Naive thymus-derived CD8-positive, alpha-beta T cell (primary cell): ENCODE data around the gene EPS8L2. TPM values are rescaled to one million over a fixed set of nuclear protein-coding genes. Genes with fewer than 3 reads are reported as not detected.
"Not testable (repeated sequence)": the region's sequence is repeated elsewhere in the genome, so short reads cannot be mapped to it uniquely, and the experiment has no call there.

ENCODE experiments used
- ATAC-seq, 2 donors: fragments of 150-1000 bp; cut with Tn5 transposase in 1 of 2; sonication (Bioruptor Pico), chemical (Tn5 transposase) in 1 of 2; 1 replicate in 1 of 2; 2 replicates in 1 of 2; pipeline ENCODE4 v1.10.0; 2021; ENCODE audit warnings: mild to moderate bottlenecking in 2 of 2, moderate library complexity in 2 of 2
- POLR2A ChIA-PET: fragments of 350-600 bp; sonication (Branson Sonifier 250); formaldehyde crosslinking; loops from one replicate; lab custom pipeline; 2021; ENCODE audit warnings: antibody characterized with exemption; lab: Charles Lee
- DNase-seq, 10 donors: peaks; one replicate each; pipeline versions ENCODE4 v3.0.0 to v3.0.0-alpha.2; 2020 to 2022
- H3K27ac Mint-ChIP-seq, 10 donors: one replicate each; pipeline ENCODE4 v1.8.0; 2020 to 2022; ENCODE audit warnings: mild to moderate bottlenecking in 10 of 10, mixed read lengths in 10 of 10, moderate library complexity in 4 of 10, inconsistent platforms in 1 of 10
- H3K27me3 Mint-ChIP-seq, 5 donors: one replicate each; pipeline ENCODE4 v1.8.0; 2021 to 2022; ENCODE audit warnings: mixed read lengths in 5 of 5
- H3K36me3 Mint-ChIP-seq, 3 donors: one replicate each; pipeline ENCODE4 v1.8.0; 2020 to 2022; ENCODE audit warnings: mixed read lengths in 3 of 3, mild to moderate bottlenecking in 2 of 3, inconsistent platforms in 1 of 3
- H3K4me1 Mint-ChIP-seq, 4 donors: one replicate each; pipeline ENCODE4 v1.8.0; 2021 to 2022; ENCODE audit warnings: mixed read lengths in 4 of 4
- H3K4me3 Mint-ChIP-seq, 10 donors: one replicate each; pipeline ENCODE4 v1.8.0; 2020 to 2022; ENCODE audit warnings: mild to moderate bottlenecking in 10 of 10, mixed read lengths in 10 of 10, moderate library complexity in 6 of 10, inconsistent platforms in 1 of 10
- H3K9me3 Mint-ChIP-seq, 9 donors: one replicate each; pipeline ENCODE4 v1.8.0; 2020 to 2022; ENCODE audit warnings: mixed read lengths in 9 of 9, mild to moderate bottlenecking in 3 of 9, inconsistent platforms in 1 of 9, moderate library complexity in 1 of 9
- polyA plus RNA-seq, 3 donors: library from polyadenylated mRNA; unstranded; fragments of 300-500 nt; fragmentation: Illumina TruSeq; gene quantifications; one replicate each; pipeline ENCODE4 v1.2.3, GENCODE V29; 2021
- total RNA-seq, 8 experiments: library from RNA in 2 of 8; stranded (reverse) in 2 of 8; gene quantifications; one replicate each; pipeline ENCODE4 v1.2.3 and lab custom pipeline; 2021 to 2026

The EPS8L2 gene
- total and polyA plus RNA-seq, 5 experiments from 2014 or later = 8.2 to 20.4 (median 9.7) TPM

DNA sequence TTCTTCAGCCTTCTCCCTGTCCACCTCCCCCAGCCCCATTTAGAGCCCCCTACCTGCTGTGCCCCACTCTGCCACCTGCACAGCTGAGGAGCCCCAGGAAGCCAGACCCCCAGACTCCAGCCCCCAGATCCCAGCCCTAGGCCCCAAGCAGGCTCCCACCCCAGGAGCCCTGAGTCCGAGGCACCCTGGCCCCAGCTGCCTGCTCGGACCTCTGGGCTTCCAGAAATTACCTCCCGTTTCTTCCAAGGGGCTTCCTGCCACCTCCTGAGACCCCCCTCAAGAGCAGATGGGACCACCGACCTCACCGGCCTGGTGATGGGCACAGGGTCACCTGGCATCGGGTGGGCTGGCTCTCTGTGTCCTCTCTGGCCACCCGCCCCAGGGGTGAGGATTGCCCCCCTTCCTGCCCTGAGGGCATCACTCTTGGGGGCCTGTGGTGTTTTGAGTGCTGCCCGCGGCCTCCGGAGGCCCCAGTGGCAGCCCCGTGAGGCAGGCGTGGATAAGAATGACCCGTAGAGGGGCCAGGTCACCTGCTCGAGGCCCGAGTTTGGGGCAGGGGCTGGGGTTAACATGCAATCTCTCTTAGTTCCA lies 23.0 kb downstream of the EPS8L2 start:
- Mint-ChIP-seq H3K27ac (peak overlapping the region in 1 of 10 donors; percentile 49), H3K36me3 (no peaks in the 10 kb centered on the region), H3K27me3 (no peaks in the 10 kb centered on the region), H3K4me1 (peaks cover 2 to 12% (median 8%) of the 10 kb centered on the region in 4 donors), H3K9me3 (no peaks in the 10 kb centered on the region), H3K4me3 (no peak overlapping the region)
- DNase-seq (no peak), ATAC-seq (no peak)
- POLR2A ChIA-PET = interaction anchor here (10.3 kb wide), 1 partner anchor 34 kb away, joined by 109 read pairs; the partner anchor contains the start of genes DEAF1 and TMEM80

- Mint-ChIP-seq H3K27ac (peak overlapping the region in 2 of 10 donors; percentile 37 to 40), H3K4me1 (peaks cover 2 to 11% (median 7%) of the 10 kb centered on the region in 4 donors), H3K36me3 (no peaks in the 10 kb centered on the region), H3K4me3 (no peak overlapping the region), H3K9me3 (no peaks in the 10 kb centered on the region), H3K27me3 (no peaks in the 10 kb centered on the region)
- POLR2A ChIA-PET = no interaction called here
- no peak for DNase-seq
- no peak for ATAC-seq
Observed at GRCh38 chr11:729492-730074, 23.6 kb downstream of the EPS8L2 start.

GRCh38 chr11:733072-733471 lies 27.0 kb downstream of the EPS8L2 start:
- H3K4me1 Mint-ChIP-seq = peaks cover 8 to 14% (median 10%) of the 10 kb centered on the region in 4 donors
- no peaks in the 10 kb centered on the region for H3K27me3 Mint-ChIP-seq
- H3K4me3 Mint-ChIP-seq = no peak overlapping the region
- DNase-seq = no peak
- POLR2A ChIA-PET = interaction anchor here (0.7 kb wide), 1 partner anchor 11 kb away, joined by 3 read pairs; no protein-coding TSS in a partner anchor
- no peaks in the 10 kb centered on the region for H3K9me3 Mint-ChIP-seq
- H3K27ac Mint-ChIP-seq = no peak overlapping the region
- H3K36me3 Mint-ChIP-seq = no peaks in the 10 kb centered on the region
- ATAC-seq = no peak

DNA sequence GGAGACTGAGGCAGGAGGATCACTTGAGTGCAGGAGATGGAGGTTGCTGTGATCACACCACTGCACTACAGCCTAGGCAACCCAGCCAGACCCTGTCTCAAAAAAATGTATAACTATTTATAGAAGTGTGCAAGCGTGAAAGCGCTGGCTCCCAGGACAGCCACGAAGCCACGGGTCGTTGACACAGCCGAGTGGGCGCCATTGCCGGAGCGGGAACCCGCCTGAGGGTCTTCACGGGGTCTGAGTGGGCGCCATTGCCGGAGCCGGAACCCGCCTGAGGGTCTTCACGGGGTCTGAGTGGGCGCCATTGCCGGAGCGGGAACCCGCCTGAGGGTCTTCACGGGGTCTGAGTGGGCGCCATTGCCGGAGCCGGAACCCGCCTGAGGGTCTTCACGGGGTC lies 28.5 kb downstream of the EPS8L2 start:
- H3K36me3 Mint-ChIP-seq, H3K27ac Mint-ChIP-seq, H3K27me3 Mint-ChIP-seq, H3K9me3 Mint-ChIP-seq, DNase-seq, ATAC-seq, H3K4me3 Mint-ChIP-seq, POLR2A ChIA-PET: not testable (repeated sequence)
- peaks cover 8 to 15% (median 13%) of the 10 kb centered on the region in 4 donors for H3K4me1 Mint-ChIP-seq

DNA sequence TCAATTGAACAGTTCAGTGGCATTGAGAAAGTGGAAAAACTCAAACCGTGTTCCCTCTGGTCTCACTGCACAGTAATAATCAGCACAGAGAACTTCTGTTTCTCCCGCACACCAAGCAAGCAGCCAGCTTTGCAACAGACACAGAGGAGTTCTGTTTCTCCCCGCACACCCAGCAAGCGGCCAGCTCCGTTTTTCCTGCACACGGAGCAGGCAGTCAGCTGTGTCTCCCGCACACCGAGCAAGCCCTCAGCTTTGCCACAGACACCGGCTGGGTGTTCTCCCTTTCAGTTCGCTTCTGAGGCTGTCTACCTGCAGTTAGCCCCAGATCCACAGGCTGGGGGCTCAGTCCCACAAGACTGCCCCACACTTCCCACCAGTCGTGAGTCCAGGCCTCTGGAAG lies 31.3 kb downstream of the EPS8L2 start:
- H3K9me3 Mint-ChIP-seq = no peaks in the 10 kb centered on the region
- peak; percentile 59 to 65 for ATAC-seq
- peaks cover 0 to 5% (median 0%) of the 10 kb centered on the region in 5 donors for H3K27me3 Mint-ChIP-seq
- no peaks in the 10 kb centered on the region for H3K36me3 Mint-ChIP-seq
- no peak for DNase-seq
- H3K4me1 Mint-ChIP-seq = peaks cover 8 to 15% (median 13%) of the 10 kb centered on the region in 4 donors
- peak overlapping the region; percentile 65 to 84 (median 77) for H3K4me3 Mint-ChIP-seq
- H3K27ac Mint-ChIP-seq = peak overlapping the region in 8 of 10 donors; percentile 38 to 88 (median 80)
- POLR2A ChIA-PET = interaction anchor here (0.6 to 1.5 kb wide), 5 partner anchors 11 to 69 kb away, joined by 3 to 6 read pairs (median 3); no protein-coding TSS in a partner anchor

DNA sequence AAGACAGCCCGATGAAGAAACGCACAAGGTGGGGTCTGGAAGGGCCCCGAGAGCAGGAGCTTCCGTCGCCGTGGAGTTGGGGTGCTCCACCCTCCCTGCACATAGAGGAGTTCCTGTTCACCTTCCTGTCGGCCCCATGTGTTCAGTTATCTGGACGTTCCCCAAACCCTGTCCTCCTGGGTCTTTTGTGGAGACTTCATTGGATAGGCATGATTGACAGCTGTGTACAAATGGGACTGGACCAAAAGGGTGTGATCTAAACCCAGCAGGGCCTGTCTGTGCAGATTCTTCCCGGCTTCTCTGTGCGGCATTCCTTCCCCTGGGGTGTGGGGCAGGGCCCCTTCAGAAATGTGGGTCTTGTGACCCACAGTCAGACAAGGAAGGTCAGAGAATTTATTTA lies 31.9 kb downstream of the EPS8L2 start:
- peak overlapping the region in 9 of 10 donors; percentile 16 to 88 (median 78) for H3K27ac Mint-ChIP-seq
- POLR2A ChIA-PET = interaction anchor here (0.6 to 1.5 kb wide), 6 partner anchors 11 to 68 kb away, joined by 3 to 6 read pairs (median 3); no protein-coding TSS in a partner anchor
- peak overlapping the region; percentile 65 to 84 (median 77) for H3K4me3 Mint-ChIP-seq
- H3K36me3 Mint-ChIP-seq, H3K9me3 Mint-ChIP-seq, H3K27me3 Mint-ChIP-seq, DNase-seq: not testable (repeated sequence)
- peaks cover 8 to 15% (median 13%) of the 10 kb centered on the region in 4 donors for H3K4me1 Mint-ChIP-seq
- ATAC-seq = peak; percentile 78 to 84

DNA sequence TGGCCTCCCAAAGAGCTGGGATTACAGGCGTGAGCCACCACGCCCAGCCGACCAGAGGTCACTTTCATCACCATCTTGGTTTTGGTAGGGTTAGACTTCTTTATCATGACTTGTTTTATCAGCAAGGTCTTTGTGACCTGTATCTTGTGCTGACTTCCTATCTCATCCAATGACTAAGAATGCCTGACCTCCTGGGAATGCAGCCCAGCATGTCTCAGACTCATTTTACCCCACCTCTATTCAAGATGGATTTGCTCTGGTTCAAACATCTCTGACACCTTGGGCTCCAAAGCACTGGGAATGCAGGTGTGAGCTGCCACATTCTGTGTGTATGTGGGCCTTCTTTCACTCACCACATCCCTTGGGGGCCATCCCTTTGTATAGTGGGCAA lies 36.1 kb downstream of the EPS8L2 start:
- no peak overlapping the region for H3K27ac Mint-ChIP-seq
- H3K27me3 Mint-ChIP-seq = peaks cover 0 to 5% (median 0%) of the 10 kb centered on the region in 5 donors
- H3K9me3 Mint-ChIP-seq = no peaks in the 10 kb centered on the region
- POLR2A ChIA-PET = no interaction called here
- ATAC-seq (no peak), DNase-seq (no peak)
- H3K4me1 Mint-ChIP-seq = peaks cover 7 to 18% (median 15%) of the 10 kb centered on the region in 4 donors
- no peak overlapping the region for H3K4me3 Mint-ChIP-seq
- no peaks in the 10 kb centered on the region for H3K36me3 Mint-ChIP-seq

GRCh38 chr11:742571-743201 lies 36.7 kb downstream of the EPS8L2 start:
- H3K9me3 Mint-ChIP-seq = no peaks in the 10 kb centered on the region
- ATAC-seq (no peak), DNase-seq (no peak)
- no peaks in the 10 kb centered on the region for H3K36me3 Mint-ChIP-seq
- H3K4me3 Mint-ChIP-seq = no peak overlapping the region
- peaks cover 3 to 13% (median 10%) of the 10 kb centered on the region in 4 donors for H3K4me1 Mint-ChIP-seq
- H3K27ac Mint-ChIP-seq = no peak overlapping the region
- peaks cover 0 to 5% (median 0%) of the 10 kb centered on the region in 5 donors for H3K27me3 Mint-ChIP-seq
- POLR2A ChIA-PET = interaction anchor here (1.1 to 1.8 kb wide), 2 partner anchors 16 to 54 kb away, joined by 4 to 9 read pairs; no protein-coding TSS in a partner anchor

- Mint-ChIP-seq H3K36me3 (no peaks in the 10 kb centered on the region), H3K4me3 (peak overlapping the region in 5 of 10 donors; percentile 7 to 52 (median 26)), H3K4me1 (peaks cover 4 to 24% (median 21%) of the 10 kb centered on the region in 4 donors), H3K27ac (peak overlapping the region in 1 of 10 donors; percentile 24), H3K9me3 (no peaks in the 10 kb centered on the region), H3K27me3 (no peaks in the 10 kb centered on the region)
- ATAC-seq (no peak), DNase-seq (no peak)
- POLR2A ChIA-PET = interaction anchor here (0.7 to 3.7 kb wide), 2 partner anchors 19 to 186 kb away, joined by 3 to 18 read pairs; no protein-coding TSS in a partner anchor
Observed at GRCh38 chr11:745428-745827, 39.4 kb downstream of the EPS8L2 start.

- Mint-ChIP-seq H3K27ac (peak overlapping the region; percentile 15 to 89 (median 74)), H3K4me3 (peak overlapping the region; percentile 79 to 91 (median 86)), H3K4me1 (peaks cover 4 to 27% (median 22%) of the 10 kb centered on the region in 4 donors), H3K36me3 (no peaks in the 10 kb centered on the region), H3K9me3 (no peaks in the 10 kb centered on the region), H3K27me3 (no peaks in the 10 kb centered on the region)
- peak; percentile 43 to 66 for ATAC-seq
- POLR2A ChIA-PET = interaction anchor here (0.7 to 3.7 kb wide), 6 partner anchors 20 to 209 kb away, joined by 3 to 18 read pairs (median 6); partner anchors contain the start of genes LRRC56 and PIDD1
- DNase-seq = peak in 6 of 10 donors; percentile 12 to 46 (median 34)
Observed at GRCh38 chr11:746289-747157, 40.5 kb downstream of the EPS8L2 start.

DNA sequence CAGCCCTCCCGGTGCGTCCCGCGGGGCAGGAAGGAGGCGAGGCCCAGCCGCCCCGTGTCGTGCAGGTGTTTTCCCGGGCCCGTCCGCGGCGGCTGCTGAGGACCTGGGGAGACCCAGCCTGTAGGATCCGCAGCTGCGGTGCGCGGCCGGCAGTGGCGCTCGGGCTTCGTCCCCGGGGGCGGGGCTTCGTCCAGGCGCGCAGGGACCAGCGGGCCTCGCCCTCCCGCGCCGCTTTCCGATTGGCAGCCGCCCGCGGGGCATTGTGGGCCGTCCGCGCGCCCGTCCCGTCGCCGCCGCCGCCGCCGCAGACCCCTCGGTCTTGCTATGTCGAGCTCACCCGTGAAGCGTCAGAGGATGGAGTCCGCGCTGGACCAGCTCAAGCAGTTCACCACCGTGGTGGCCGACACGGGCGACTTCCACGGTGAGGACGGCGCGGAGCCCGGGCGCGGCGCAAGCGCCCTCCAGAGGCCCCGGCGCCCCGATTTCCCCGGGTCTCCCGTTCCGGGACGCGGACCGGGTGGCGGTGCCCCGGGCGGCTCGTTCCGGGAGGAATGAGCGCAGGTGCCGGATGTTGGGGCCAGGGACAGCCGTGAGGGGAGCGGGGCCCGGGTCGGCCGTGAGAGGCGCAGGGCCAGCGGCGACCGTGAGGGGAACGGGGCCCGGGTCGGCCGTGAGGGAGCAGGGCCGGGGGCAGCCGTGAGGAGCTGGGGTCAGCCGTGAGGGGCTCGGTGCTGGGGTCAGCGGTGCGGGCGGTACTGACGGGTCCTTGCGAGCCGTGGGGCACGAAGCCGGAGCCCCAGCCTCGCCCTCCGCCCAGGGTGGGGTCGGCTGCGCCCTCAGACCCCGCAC lies 41.4 kb downstream of the EPS8L2 start, which contains the start of gene TALDO1:
Gene TALDO1, plus strand, starts transcription at position 307 of the 849 bp plus-strand sequence. Its CDS starts 18 bp downstream, at position 325.
- POLR2A ChIA-PET = interaction anchor here (0.7 to 3.7 kb wide), 10 partner anchors 10 to 229 kb away, joined by 3 to 18 read pairs (median 5); partner anchors contain the start of genes LRRC56, PIDD1, RPLP2 and TSPAN4
- Mint-ChIP-seq H3K4me3 (peak within 1 kb of the TSS; percentile 79 to 91 (median 86)), H3K27ac (peak within 1 kb of the TSS; percentile 35 to 89 (median 79)), H3K27me3 (no peaks in the 10 kb centered on the region), H3K9me3 (no peaks in the 10 kb centered on the region), H3K36me3 (peaks cover 0 to under 1% (median 0%) of the 10 kb centered on the region in 3 donors), H3K4me1 (peaks cover 4 to 28% (median 22%) of the 10 kb centered on the region in 4 donors)
- ATAC-seq = peak; percentile 80 to 87
- peak; percentile 48 to 82 (median 70) for DNase-seq
